ENCODE results near the gene NUP98.
"Not testable (repeated sequence)": the region's sequence is repeated elsewhere in the genome, so short reads cannot be mapped to it uniquely, and the experiment has no call there.

NUP98 gene

DNA sequence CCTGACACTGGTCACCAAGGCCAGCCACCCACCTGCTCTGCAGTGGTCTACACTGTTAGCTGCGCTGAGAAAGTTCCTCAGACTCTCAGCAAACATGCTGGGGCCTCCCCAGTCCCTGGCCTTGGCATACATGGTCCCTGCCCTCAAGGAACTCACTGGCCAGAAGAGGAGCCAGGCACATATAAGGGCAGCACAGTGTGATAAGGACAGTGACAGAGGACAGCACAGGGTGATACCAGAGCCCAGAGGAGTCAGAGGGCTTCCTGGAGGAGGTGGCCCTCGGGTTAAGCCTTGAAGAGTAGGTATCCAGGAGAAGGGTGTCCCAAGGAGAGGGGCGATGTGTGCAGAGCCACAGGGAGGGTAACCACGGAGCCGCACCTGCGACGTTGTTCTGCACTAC, 151.8 kb downstream of the NUP98 start:
- TF ChIP-seq, protein P1, sequence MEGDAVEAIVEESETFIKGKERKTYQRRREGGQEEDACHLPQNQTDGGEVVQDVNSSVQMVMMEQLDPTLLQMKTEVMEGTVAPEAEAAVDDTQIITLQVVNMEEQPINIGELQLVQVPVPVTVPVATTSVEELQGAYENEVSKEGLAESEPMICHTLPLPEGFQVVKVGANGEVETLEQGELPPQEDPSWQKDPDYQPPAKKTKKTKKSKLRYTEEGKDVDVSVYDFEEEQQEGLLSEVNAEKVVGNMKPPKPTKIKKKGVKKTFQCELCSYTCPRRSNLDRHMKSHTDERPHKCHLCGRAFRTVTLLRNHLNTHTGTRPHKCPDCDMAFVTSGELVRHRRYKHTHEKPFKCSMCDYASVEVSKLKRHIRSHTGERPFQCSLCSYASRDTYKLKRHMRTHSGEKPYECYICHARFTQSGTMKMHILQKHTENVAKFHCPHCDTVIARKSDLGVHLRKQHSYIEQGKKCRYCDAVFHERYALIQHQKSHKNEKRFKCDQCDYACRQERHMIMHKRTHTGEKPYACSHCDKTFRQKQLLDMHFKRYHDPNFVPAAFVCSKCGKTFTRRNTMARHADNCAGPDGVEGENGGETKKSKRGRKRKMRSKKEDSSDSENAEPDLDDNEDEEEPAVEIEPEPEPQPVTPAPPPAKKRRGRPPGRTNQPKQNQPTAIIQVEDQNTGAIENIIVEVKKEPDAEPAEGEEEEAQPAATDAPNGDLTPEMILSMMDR (conservative IDR thresholded peaks at IDR 0.05; ENCODE audit: control insufficient read depth, insufficient read depth, low read depth, low read length): no peak
- H3K4me3 ChIP-seq (ENCODE audit: control insufficient read depth, low read depth, low read length): no peak overlapping the region
- no peak for DNase-seq (ENCODE audit: low read depth)

- TF ChIP-seq, protein P1 (conservative IDR thresholded peaks at IDR 0.05; ENCODE audit: control insufficient read depth, insufficient read depth, low read depth, low read length): no peak
- peak; percentile 11 for DNase-seq (ENCODE audit: low read depth)
- H3K4me3 ChIP-seq (ENCODE audit: control insufficient read depth, low read depth, low read length): no peak within 1 kb of the TSS
Measured at GRCh38 chr11:3644817-3645235, 152.5 kb downstream of the NUP98 start, which contains the start of gene ART1. ART1 (plus strand) TSS chr11:3645128; CDS start chr11:3659214, 14,086 bp downstream.

DNA sequence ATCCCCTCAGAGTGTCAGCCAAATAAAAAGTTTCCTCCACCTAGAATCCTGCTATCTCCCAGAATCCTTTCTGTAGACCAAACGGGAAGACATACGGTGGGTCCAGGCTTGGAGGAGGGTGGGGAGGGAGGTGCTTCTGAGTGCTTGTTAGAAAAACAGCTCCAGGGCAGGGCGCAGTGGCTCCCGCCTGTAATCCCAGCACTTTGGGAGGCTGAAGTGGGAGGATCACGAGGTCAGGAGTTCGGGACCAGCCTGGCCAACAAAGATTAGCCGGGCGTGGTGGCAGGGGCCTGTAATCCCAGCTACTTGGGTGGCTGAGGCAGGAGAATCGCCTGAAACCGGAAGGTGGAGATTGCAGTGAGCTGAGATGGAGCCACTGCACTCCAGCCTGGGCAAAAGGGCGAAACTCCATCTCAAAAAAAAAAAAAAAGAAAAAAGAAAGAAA, 154.2 kb downstream of the NUP98 start:
- not testable (repeated sequence) for H3K4me3 ChIP-seq (ENCODE audit: control insufficient read depth, low read depth, low read length); DNase-seq (ENCODE audit: low read depth)

DNA sequence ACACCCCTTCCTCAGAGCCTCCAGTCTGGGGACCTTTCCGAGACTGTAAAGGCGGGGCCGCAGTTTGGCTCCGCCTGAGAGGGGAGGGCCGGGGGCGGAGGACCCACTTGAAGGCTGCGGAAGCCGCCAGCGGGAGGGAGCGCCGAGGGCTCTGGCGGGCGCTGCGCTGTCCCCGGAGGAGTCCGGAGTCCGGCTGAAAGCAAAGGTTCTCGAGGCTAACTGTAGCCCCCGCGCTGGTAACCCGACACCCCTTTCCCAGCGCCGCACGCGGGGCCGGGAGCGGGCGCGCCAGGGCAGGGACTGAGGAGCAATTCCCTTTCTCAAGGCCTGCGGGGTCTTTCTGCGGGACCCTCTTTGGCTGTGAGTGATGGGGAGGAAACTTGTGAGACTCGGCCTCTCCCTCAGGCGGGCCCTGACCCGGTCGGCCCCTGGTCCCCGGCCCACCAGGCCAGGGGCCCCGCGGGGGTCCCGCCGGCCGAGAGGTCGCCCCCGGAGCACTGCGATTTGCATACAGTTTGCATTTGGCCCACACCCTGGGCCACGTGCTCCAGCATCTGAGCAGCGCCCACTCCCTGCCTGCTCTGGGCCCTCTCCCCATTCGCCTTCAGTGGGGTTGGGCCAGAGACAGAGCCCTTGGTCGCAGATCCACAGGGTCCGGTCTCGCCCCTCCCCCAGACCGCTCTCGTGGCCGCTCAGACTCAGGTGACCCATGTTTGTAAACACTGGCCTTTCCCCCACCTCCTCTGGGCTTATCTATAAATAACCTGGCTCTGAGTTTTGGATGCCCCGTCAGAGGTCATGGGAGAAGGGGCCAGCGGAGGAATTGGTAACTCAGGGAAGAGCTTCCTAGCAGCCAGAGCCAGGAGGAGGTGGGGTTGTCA, 155.0 kb downstream of the NUP98 start:
- H3K4me3 ChIP-seq (ENCODE audit: control insufficient read depth, low read depth, low read length): peak overlapping the region; percentile 43
- TF ChIP-seq, protein P1 (conservative IDR thresholded peaks at IDR 0.05; ENCODE audit: control insufficient read depth, insufficient read depth, low read depth, low read length): no peak
- peak; percentile 60 for DNase-seq (ENCODE audit: low read depth)

GRCh38 chr11:3641701-3642070, 155.7 kb downstream of the NUP98 start, which contains the start of gene ART5:
ART5 (minus strand) TSS chr11:3641992; CDS start chr11:3641862, 130 bp downstream.
- H3K4me3 ChIP-seq (ENCODE audit: control insufficient read depth, low read depth, low read length): peak within 1 kb of the TSS; percentile 43
- no peak for DNase-seq (ENCODE audit: low read depth)
- TF ChIP-seq, protein P1 (conservative IDR thresholded peaks at IDR 0.05; ENCODE audit: control insufficient read depth, insufficient read depth, low read depth, low read length): no peak

GRCh38 chr11:3641191-3641590, 156.2 kb downstream of the NUP98 start:
- TF ChIP-seq, protein P1 (conservative IDR thresholded peaks at IDR 0.05; ENCODE audit: control insufficient read depth, insufficient read depth, low read depth, low read length): no peak
- DNase-seq (ENCODE audit: low read depth): no peak
- no peak overlapping the region for H3K4me3 ChIP-seq (ENCODE audit: control insufficient read depth, low read depth, low read length)

DNA sequence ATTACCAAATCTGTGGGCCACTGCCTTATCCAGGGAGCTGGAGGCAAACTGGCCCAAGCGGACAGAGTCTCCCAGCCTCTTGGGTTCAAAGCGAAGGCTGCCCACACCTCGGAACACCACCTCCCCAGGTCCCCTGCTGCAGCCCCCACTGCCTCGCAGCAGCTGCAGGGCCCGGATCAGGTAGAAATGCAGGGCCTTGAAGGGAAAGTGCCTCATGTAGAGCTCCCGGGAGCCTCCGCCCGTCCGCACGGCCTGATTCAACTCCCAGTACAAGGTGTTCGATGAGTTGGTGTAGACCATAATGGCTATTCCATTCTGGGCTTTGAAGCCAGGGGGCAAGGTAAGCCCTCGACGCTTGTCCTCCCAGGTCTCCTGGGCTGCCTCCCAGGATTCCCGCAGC, 157.5 kb downstream of the NUP98 start:
- TF ChIP-seq, protein P1 (conservative IDR thresholded peaks at IDR 0.05; ENCODE audit: control insufficient read depth, insufficient read depth, low read depth, low read length): no peak
- H3K4me3 ChIP-seq (ENCODE audit: control insufficient read depth, low read depth, low read length): no peak overlapping the region
- DNase-seq (ENCODE audit: low read depth): no peak
